HEK293 (cell line): ENCODE data around the gene TNFRSF1A.

Experiments used
- CTCF ChIP-seq: fragments of 450-650 bp; formaldehyde crosslinking; IDR thresholded peaks from 2 replicates; pipeline ENCODE4 v1.5.1; 2016; ENCODE audit warnings: missing biosample characterization, missing genetic modification characterization
- PATZ1 ChIP-seq: fragments of 450-650 bp; formaldehyde crosslinking; IDR thresholded peaks from 2 replicates; pipeline ENCODE4 v1.5.1; 2016; ENCODE audit warnings: missing biosample characterization, missing genetic modification characterization
- SP3 ChIP-seq: fragments of 450-650 bp; formaldehyde crosslinking; IDR thresholded peaks from 2 replicates; pipeline ENCODE4 v1.5.1; 2016; ENCODE audit warnings: missing biosample characterization, missing genetic modification characterization
- ZBTB11 ChIP-seq: fragments of 450-650 bp; formaldehyde crosslinking; conservative IDR thresholded peaks from 2 replicates; pipeline ENCODE4 v1.5.1; 2016; ENCODE audit warnings: low read depth, missing biosample characterization, missing genetic modification characterization
- ZBTB21 ChIP-seq: fragments of 450-650 bp; formaldehyde crosslinking; IDR thresholded peaks from 2 replicates; pipeline ENCODE4 v1.5.1; 2017; ENCODE audit warnings: missing biosample characterization, missing genetic modification characterization
- ZNF10 ChIP-seq: fragments of 450-650 bp; formaldehyde crosslinking; IDR thresholded peaks from 2 replicates; pipeline ENCODE4 v1.5.1; 2017; ENCODE audit warnings: missing biosample characterization, missing genetic modification characterization
- ZNF138 ChIP-seq: fragments of 450-650 bp; formaldehyde crosslinking; IDR thresholded peaks from 2 replicates; pipeline ENCODE4 v1.5.1; 2016; ENCODE audit warnings: missing biosample characterization, missing genetic modification characterization, borderline replicate concordance
- ZNF274 ChIP-seq, 2 experiments: fragments of 200-500 bp in 1 of 2; fragments of 450-650 bp in 1 of 2; sonication (Bioruptor generic) in 1 of 2; formaldehyde crosslinking in 1 of 2; IDR thresholded peaks; 2 replicates each; pipeline versions ENCODE4 v1.5.1 to v1.6.1; 2014 to 2016; ENCODE audit warnings: borderline replicate concordance in 1 of 2, inconsistent platforms in 1 of 2, low read length in 1 of 2, missing biosample characterization in 1 of 2, missing genetic modification characterization in 1 of 2
- ZNF623 ChIP-seq: fragments of 450-650 bp; formaldehyde crosslinking; IDR thresholded peaks from 2 replicates; pipeline ENCODE4 v1.5.1; 2016; ENCODE audit warnings: missing biosample characterization, missing genetic modification characterization

GRCh38 chr12:6302621-6303020 lies 39.3 kb downstream of the TNFRSF1A start:
- no peak for TF ChIP-seq CTCF (tag by site-specific recombination)
- TF ChIP-seq ZBTB11 (tag by site-specific recombination), result no peak
- no peak for TF ChIP-seq ZNF10 (tag by site-specific recombination)
- TF ChIP-seq ZBTB21 (tag by site-specific recombination), result no peak
- no peak for TF ChIP-seq PATZ1 (tag by site-specific recombination)
- TF ChIP-seq ZNF138, result no peak
- TF ChIP-seq ZNF274 (IDR thresholded peaks at IDR 0.05; ENCODE audit: low read length), result no peak
- TF ChIP-seq ZNF274 (tag by site-specific recombination; IDR thresholded peaks at IDR 0.05; ENCODE audit: borderline replicate concordance), result no peak
- no peak for TF ChIP-seq ZNF623 (tag by site-specific recombination)
- no peak for TF ChIP-seq SP3 (tag by site-specific recombination)
